Subcutaneous adipose tissue (tissue), 4 donors: ENCODE data around the gene PTPRS. TPM values are rescaled to one million over a fixed set of nuclear protein-coding genes. Genes with fewer than 3 reads are reported as not detected.

Source experiments
- total RNA-seq, 4 donors: library from RNA; depleted of rRNA; stranded (reverse); fragments of >200 nt; gene quantifications; one replicate each; pipeline ENCODE4 v1.1.0, GENCODE V29; 2016
- TF ChIP-seq, protein P1 (sequence below): fragments of 450-650 bp; IDR thresholded peaks from one replicate; pipeline ENCODE4 v1.5.1; 2016; ENCODE audit warnings: low read depth, mild to moderate bottlenecking, control low read depth, antibody characterized with exemption, moderate library complexity

PTPRS gene
- total RNA-seq, 4 donors from 2014 or later: 261 to 700 (median 461) TPM

DNA sequence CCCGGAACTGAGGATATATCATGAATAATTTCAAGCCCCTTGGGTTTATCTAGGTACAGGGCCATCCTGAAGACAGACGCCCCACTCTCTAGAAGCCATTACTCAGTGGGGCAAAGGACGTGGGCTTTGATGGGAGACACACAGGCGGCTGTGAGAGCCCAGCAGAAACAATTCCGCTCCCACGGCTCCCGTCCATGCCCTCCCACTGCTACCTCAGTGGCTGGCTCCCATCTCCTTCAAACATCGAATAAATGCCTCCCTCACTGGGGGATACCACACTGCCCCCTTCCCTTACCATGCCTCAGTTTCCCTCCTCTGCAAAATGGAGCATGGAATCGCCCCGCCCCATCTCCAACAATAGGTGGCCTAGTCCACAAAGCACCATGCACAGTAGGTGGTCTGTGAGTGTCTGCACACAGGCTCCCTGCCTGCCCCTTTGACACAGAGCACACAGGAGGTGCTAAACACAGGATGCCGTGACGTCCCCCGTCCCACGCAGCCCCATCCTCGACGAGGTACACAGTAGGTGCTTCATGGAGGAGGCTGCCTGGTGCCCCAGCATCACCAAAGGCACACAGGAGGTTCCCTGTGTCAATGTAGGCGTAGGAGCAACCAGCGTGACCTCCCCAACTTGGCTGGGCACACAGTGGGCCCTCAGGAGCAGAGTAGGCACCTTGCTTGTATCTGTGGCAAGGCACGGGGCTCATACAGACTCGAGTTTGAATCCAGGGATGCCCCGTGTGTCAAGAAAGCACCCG, 46.0 kb downstream of the PTPRS start:
- TF ChIP-seq, protein P1, sequence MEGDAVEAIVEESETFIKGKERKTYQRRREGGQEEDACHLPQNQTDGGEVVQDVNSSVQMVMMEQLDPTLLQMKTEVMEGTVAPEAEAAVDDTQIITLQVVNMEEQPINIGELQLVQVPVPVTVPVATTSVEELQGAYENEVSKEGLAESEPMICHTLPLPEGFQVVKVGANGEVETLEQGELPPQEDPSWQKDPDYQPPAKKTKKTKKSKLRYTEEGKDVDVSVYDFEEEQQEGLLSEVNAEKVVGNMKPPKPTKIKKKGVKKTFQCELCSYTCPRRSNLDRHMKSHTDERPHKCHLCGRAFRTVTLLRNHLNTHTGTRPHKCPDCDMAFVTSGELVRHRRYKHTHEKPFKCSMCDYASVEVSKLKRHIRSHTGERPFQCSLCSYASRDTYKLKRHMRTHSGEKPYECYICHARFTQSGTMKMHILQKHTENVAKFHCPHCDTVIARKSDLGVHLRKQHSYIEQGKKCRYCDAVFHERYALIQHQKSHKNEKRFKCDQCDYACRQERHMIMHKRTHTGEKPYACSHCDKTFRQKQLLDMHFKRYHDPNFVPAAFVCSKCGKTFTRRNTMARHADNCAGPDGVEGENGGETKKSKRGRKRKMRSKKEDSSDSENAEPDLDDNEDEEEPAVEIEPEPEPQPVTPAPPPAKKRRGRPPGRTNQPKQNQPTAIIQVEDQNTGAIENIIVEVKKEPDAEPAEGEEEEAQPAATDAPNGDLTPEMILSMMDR: no peak

DNA sequence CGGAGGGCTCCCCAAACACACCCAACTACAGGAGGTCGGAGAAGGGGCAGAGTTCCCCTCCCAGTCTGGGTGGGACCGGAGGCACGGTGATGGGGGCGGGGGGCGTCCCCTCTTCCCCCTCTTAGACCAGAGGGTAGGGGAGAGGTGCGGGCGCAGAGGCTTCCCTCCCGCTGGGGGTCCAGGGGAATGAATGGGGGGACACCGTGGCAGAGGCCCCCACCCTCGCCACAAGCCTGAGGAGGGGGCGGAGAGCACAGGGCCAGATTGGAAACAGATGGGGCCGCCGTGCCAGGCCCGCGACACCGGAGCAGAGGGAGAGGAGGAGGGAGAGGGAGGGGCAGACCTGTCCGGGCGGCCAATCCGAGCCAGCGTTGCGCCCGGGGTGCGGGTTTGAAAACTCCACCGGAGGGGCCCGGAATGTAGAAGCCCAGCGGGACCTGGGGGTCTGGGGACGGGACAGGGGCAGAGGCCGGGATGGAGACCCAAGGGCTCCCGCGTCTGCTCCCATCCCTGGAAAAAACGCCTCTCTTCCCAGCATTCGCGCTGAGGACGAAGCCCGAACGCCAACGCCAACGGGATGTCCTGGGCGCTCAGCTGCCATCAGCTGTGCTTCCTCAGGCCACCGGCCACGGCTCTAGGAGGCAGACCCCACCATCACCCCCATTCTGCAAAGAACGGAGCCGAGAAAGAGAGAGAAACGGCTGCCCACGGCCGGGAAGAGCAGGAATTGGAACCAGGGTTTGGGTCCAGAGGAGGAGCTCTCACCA, 46.8 kb downstream of the PTPRS start:
- TF ChIP-seq, protein P1: no peak

DNA sequence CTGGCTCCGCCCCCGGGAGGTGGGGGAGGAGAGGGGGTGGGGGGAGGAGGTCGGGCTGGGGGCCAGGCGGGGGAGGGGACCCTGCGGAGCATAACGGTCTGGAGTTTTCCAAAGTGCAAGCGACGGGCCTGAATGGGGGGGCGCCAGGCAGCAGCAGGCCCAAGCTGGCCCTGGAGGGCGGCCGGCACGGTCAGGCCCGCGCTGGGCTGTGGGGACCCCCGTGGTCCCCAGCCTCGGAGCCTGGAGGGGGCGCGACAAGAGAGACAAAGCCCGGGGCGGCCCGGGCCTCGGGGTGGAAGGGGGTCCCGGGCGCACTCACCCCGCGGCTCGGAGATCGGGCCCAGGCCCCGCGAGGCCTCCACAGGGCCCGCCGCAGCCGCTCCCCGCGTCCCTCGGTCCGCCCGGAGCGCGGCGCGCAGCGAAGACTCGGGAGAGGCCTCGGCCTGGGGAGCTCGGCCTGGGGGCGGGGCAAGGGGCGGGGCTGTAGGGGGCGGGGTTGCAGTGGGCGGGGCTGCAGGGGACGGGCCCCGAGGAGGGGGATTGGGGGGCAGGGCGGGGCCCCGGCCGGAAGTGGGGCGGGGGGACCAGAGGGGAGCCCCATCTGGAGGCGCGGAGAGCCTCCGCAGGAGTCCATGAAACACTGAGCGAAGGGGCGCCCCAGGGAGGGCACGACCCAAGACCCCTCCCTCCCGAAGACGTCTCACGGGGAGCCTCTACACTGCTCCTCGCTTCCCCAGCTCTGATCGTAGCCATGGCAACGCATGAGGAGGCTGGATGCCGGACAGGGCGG, 47.6 kb downstream of the PTPRS start:
- TF ChIP-seq, protein P1: no peak

DNA sequence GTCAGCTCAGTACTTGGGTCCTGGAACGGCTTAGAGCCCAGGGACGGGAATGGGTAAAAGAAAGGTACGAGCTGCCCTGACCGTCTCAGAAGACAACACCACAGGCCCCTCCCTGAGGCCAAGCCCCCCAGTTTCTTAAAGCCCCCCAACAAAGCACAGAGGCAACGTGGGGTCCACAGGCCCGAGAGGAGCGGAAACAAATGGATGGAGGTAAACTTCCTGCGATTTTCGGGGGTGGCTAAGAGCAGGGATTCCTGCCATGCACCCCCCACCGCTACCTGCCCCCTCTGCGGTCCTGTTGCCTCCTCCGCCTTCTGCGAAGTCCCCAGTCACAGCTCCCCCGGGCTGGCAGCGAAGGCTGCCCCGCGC, 48.2 kb downstream of the PTPRS start:
- TF ChIP-seq, protein P1: no peak

DNA sequence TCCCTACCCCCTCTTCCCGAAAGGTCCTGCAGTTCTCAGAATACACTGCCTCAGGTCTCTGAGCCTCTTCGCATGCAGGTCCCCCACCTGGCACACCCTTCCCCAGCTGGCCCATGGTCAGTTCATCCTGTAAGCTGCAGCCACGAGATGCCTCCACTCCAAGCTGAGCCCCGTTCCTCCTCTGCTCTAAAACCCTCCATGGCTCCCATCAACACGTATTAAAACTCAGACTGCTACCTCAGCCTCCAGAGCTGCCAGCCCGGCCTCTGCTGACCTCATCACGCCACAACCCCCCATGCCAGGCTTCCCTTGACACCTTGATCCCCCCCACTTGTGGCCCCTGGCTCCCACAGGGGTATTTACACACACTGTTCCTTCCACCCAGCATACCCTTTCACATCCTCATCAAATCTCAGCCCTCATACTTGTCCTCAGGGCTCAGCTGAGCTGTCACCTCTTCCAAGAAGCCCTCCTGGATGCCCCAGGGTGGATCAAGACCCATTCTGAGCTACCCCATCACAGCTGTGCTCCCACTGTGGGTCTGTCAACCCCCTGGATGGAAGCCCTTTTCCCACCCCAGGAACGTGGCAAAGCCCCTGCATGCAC, 48.9 kb downstream of the PTPRS start:
- TF ChIP-seq, protein P1: no peak

Other genes with a start within 250 kb of the PTPRS start
- gene ZNRF4, start 114.6 kb upstream of the PTPRS start, total RNA-seq: not detected
- under 1 TPM; 0.33 to 0.51 (median 0.41) TPM for gene TINCR, start 227.1 kb upstream of the PTPRS start, total RNA-seq